NCI-H510A (cell line): Measurements from ENCODE around the gene SYPL2.

ENCODE experiments used
- DNase-seq: peaks from one replicate; lab custom pipeline; 2025; lab: John Stamatoyannopoulos, UW

SYPL2 gene

GRCh38 chr1:109492779-109493178 is 26.4 kb downstream of the SYPL2 start:
- DNase-seq: no peak

DNA sequence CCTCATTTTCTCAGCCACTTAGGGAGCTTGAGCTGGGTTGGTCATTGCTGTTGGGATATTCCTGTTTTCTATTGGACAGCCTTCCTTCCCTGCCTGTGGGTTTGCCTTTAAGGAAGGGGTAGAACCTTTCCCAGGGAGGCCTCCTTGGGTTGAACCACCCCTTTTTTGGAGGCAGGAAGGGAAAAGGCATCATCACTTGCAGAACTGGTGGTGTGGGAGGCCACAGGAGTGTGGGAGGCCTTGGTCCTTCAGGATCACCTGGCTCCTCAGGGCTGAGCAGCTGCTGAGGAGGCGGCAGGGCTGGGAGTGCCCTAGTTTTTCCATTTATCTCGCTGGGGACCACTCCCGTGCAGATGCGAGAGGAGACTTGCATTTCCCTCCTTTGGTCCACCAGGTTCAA is 26.9 kb downstream of the SYPL2 start:
- DNase-seq: no peak

DNA sequence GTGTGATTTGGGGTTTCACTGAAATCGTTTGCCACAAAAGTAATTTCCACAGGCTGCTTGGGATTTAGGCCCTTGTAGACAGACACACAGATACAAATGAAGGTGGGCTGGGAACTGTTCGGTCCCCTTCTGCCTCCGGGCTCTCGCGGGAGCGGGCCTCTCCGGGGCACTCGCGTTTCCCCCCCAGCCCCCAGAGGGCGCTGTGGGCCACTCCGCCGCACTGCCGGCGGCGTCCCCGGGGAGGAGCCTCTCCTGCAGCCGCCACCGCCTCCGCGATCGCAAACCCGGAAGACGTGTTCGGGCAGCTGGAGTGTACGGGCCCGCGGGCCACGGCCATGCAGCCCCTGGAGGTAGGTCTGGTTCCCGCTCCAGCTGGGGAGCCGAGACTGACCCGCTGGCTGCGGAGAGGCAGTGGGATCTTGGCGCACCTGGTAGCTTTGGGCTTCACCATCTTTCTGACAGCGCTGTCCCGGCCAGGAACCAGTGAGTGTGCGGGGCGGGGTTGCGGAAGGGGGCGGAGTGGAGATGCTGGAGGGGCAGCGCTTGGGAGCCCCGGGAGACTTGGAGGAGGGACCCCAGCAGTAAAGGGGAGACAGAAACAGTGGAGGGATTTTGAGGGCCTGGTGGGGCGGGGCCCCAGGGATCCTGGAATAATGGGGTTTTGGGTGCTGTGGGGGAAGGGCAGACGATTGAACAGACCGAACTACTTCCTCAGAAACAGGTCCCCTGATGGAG is 27.6 kb downstream of the SYPL2 start, which contains the start of gene CYB561D1:
TSS of gene CYB561D1 (plus strand) at position 290 of the 735 bp plus-strand sequence. CDS start at position 336, 46 bp downstream.
- DNase-seq: peak; percentile 65

DNA sequence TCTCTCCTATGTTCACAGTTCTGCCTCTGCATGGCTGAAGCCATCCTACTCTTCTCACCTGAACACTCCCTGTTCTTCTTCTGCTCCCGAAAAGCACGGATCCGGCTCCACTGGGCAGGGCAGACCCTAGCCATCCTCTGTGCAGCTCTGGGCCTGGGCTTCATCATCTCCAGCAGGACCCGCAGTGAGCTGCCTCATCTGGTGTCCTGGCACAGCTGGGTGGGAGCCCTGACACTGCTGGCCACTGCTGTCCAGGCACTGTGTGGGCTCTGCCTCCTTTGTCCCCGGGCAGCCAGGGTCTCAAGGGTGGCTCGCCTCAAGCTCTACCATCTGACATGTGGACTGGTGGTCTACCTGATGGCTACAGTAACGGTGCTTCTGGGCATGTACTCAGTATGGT is 29.4 kb downstream of the SYPL2 start:
- no peak for DNase-seq

DNA sequence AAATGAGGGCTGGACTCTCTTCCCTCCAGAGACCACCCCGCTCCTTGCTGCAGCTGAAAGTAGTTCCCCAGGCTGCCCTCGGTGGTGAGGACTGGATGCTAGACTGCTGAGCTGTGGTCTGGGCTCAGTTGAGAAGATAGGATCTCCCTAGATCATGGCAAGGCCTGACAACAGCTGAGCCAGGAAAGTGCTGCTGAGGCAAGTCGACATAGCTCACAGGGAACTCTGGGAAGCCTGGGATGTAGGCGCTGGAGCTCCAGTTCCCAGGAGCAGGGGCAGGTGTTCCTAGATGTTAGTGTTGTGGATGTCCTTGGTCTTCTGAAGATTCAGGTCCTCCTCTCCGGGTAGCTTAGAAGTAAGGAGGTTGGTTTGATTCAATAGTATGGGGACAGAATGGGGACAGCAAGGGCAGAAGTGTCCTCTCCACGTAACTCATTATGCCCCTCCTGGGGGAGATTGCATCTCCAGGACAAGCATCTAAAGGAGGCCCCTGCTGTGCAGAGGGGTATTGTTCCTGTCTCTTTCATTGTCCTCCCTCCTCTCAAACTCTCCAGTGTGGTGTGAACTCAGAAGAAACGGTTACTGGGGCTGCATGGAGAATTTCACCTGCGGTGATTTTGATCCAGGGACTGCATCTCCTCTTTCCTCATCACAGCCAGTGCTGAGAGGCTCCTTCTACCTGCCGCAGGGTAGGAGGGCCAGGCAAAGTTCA is 31.3 kb downstream of the SYPL2 start:
- no peak for DNase-seq

DNA sequence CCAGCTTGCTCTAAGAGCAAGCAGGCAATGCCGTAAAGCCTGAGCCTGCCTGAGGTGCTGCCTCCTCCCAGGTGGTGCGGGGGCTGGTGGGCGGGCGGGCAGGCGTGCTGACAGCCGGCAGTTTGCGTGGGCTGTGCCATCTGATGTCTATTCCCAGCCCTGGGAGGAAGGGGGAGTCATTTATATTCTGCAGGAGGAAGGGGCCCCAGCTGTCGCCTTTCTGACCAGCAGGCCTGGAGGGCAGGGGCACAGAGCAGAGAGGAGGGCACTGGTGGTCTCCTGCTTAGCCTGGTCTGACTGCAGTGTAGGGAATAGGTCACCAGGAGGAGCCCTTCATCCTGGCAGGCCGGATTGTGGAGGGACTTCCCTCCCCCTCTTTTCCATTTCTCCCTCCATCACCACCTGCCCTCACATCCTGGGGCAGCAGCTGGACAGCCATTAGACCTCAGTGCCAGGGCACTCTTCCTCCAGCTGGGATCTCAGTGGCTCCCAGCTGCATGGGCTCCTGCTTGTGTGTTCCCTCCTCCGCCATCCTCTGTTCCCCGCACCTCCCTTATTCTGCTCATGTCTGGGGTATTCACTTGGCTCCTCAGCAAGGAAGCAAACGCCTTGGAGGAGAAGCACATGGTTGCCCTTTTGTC is 31.9 kb downstream of the SYPL2 start:
- DNase-seq: peak; percentile 31

DNA sequence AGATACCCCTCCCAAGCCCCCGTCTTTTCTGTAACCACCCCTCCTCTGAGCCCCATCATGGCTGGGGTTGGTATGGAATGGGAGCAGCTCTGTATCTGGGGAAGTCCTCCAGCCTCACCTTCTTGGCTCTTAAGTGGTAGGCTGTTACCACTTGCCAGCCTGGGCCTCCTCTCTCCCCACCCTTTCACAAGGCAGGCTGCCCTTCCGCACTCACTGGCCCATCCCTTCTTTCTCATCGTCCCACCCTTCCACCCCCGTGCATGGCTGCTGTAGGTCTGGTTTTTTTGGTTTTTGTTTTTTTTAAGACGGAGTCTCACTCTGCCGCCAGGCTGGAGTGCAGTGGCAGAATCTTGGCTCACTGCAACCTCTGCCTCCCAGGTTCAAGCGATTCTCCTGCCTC is 32.7 kb downstream of the SYPL2 start:
- no peak for DNase-seq

DNA sequence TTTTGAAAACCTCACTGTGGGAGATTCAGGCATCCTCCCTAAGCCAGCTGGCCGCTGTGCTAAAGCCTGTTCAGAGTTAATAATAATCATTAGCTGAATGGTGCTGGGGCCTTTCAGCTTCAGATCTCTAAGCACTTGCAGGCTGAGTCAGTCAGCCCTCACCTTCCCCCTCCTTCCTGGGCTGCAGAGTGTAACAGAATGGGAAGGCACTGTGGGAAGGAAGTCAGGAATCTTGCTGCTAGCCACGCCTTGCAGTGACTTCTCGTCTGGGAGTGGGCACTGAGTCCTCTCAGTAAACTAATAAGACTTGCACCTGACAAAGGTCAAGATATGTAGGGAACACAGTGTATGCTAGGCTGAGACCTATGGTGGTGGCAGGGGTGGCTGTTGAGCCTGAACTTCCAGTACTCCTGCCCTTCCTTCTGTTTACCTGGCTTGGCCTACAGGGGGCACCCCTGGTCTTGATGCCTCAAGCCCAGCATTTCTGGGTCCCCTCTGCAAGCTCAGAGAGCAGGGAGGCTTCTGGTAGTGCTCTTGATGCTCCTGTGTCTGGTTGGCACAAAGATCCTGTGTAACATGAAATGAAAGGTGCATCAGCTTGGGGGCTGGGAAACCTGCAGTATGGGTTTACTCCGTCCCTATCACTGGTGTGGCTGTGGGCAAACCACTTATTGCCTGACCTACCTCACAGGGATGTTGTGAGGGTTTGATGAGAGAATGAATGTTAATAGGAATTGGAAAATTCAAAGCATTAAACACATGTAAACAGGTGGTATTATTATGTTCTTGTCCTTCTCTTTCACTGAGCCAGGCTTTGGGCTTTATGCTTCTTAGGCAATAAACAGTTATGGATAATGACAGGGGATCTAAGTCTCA is 33.6 kb downstream of the SYPL2 start:
- DNase-seq: no peak

GRCh38 chr1:109500941-109501381 is 34.6 kb downstream of the SYPL2 start:
- DNase-seq: no peak

DNA sequence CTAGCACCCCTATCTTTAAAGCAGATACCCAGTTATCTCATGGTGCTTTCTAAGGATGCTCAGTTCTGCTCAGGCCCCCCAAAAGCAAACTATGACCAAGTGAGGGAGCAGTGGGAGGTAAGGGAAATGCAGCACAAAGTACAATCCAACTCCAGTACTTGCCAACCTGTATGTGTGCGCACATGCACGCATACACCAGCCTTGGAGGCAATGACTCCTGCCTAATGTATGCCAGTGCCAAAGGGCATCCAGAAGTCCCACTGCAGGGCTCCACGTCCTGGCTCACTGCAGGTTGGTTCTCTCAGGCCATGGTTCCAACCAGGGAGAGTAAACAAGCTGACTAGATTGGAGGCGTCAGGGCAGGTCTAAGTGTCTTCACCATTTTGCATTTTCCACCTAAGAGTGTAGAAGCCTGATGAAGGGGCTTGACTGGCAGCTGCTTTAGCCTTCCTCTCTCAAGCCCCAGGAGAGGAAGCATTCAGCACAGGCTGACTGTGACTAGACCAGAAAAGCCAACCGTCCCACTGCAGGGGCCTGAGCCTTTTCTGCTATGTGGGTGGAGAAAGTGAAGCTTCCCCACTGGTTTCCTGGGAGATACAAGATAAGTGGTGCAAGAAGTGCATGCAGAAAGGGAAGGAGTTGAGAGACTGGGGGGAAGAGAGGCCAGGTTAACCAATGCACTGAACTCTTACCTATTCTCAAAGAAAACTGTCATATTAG is 35.5 kb downstream of the SYPL2 start:
- DNase-seq: no peak

DNA sequence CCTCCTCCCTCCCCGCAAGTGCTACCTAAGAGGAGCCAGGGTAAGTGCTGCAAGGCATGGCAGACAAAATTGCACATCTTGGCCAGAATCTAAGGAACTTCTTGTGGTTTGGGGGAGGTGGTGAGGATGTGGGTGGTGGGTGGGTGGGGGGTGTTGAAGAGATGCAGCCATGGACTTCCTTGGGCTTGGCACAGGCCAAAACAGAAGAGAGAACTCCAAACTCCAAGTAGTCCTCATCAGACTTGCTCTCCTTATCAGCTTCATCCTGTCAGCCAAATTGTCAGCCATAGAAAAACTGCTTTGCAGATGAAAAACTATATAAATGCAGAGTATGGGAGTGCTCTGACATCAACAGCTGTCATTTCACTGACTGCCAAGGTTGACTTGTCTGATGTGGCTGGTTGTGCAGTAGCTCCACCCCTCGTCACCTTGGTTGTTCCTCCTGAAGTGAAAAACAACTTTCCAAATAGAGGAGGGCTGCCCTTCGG is 36.1 kb downstream of the SYPL2 start:
- no peak for DNase-seq

- DNase-seq: no peak
Measured at GRCh38 chr1:109503935-109504334, 37.6 kb downstream of the SYPL2 start.

GRCh38 chr1:109504974-109505373 is 38.6 kb downstream of the SYPL2 start:
- no peak for DNase-seq

- DNase-seq: no peak
Measured at GRCh38 chr1:109508001-109508872, 41.9 kb downstream of the SYPL2 start.

- DNase-seq: no peak
Measured at GRCh38 chr1:109508873-109509175, 42.5 kb downstream of the SYPL2 start.

GRCh38 chr1:109509176-109510134 is 43.1 kb downstream of the SYPL2 start, which contains the start of gene AMIGO1:
Gene AMIGO1 (minus strand): TSS chr1:109509727. CDS start chr1:109508912, 815 bp downstream.
- DNase-seq: peak; percentile 46

GRCh38 chr1:109513110-109513710 is 46.9 kb downstream of the SYPL2 start:
- DNase-seq: no peak

DNA sequence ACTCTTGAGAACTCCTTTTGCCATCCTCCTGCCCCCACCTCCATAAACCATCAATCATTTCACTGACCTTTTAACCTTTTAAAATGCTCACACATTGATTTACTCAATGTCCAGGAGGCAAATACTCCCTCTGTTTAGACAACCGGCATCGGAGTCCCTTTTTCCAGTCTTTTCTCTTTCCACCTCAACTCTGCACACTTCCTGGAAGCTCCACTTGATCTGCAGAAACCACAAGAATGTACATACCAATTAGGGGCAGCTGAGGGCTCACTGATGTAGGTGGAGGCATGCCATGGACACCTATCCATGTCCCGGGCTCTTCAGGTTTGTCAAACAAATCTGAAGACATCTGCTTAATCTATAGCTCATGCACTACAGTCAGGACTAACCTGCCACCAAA is 48.5 kb downstream of the SYPL2 start:
- no peak for DNase-seq

DNA sequence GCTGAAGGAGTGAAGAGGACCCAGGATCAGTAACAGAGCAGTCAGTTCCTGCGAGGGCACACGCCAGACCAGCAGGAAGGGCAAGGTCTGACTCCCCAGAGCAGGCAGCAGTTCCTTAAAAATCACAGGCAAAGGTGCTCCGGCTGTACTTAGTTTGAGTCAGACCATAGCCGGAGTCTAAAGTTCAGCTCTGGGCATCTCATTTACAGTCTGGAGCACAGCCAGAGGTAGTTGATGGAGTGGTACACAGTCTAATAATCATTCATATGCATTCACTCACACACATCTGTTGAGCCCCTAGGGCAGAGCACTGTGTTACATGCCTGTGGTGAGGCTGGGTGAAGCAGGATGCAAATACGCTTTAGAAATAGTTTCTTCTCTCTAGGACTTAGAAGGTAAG is 50.5 kb downstream of the SYPL2 start:
- DNase-seq: no peak
